NB4 (cell line): Measurements from ENCODE around the gene SMARCA4.

Experiments
- CTCF ChIP-seq: IDR thresholded peaks from one replicate; pipeline ENCODE4 v1.5.1; 2012; ENCODE audit warnings: low read depth, low read length
- MAX ChIP-seq: IDR thresholded peaks from 2 replicates; pipeline ENCODE4 v1.6.1; 2011; ENCODE audit warnings: low read depth, low read length
- POLR2A ChIP-seq: IDR thresholded peaks from 2 replicates; pipeline ENCODE4 v1.6.1; 2011; ENCODE audit warnings: mild to moderate bottlenecking; ENCODE audit not compliant: insufficient read length; ENCODE audit errors: extremely low read depth

GRCh38 chr19:10977742-10978092 is 16.9 kb downstream of the SMARCA4 start:
- TF ChIP-seq CTCF (no peak), POLR2A (no peak), MAX (no peak)
